Right lobe of liver (tissue), 6 donors: ENCODE data around the gene C16orf86. TPM values are rescaled to one million over a fixed set of nuclear protein-coding genes. Genes with fewer than 3 reads are reported as not detected.

Experiments used
- ATAC-seq, 4 donors: fragments of 200-7000 bp; cut with Tn5 transposase; one replicate each; pipeline ENCODE4 v1.9.1; 2020; ENCODE audit warnings: mild to moderate bottlenecking in 4 of 4, moderate library complexity in 4 of 4
- DNase-seq, 3 donors: peaks; one replicate each; pipeline ENCODE4 v3.0.0-alpha.2; 2020
- H3K27ac ChIP-seq, 3 donors: fragments of 200-600 bp; one replicate each; pipeline ENCODE4 v1.8.0; 2022
- H3K27me3 ChIP-seq, 2 donors: fragments of 200-600 bp; one replicate each; pipeline ENCODE4 v1.8.0; 2022
- H3K36me3 ChIP-seq, 4 donors: fragments of 200-600 bp; sonication (generic) in 1 of 4; one replicate each; pipeline versions ENCODE4 v1.5.1 to v1.8.0; 2017 to 2022; ENCODE audit warnings: control low read depth in 1 of 4
- H3K4me1 ChIP-seq, 4 donors: fragments of 200-600 bp; sonication (generic) in 1 of 4; one replicate each; pipeline versions ENCODE4 v1.5.1 to v1.8.0; 2017 to 2022; ENCODE audit warnings: control low read depth in 1 of 4
- H3K4me3 ChIP-seq, 3 donors: fragments of 200-600 bp; one replicate each; pipeline ENCODE4 v1.8.0; 2022
- H3K9me3 ChIP-seq, 4 donors: fragments of 200-600 bp; sonication (generic) in 1 of 4; one replicate each; pipeline versions ENCODE4 v1.5.1 to v1.8.0; 2017 to 2022; ENCODE audit warnings: control low read depth in 1 of 4
- POLR2A ChIP-seq: fragments of 450-650 bp; IDR thresholded peaks from one replicate; pipeline ENCODE4 v1.6.1; 2017; ENCODE audit warnings: antibody characterized with exemption, mild to moderate bottlenecking
- WGBS: methylation state at CpG from one replicate; pipeline ENCODE4 v1.1.6; 2018; ENCODE audit warnings: low coverage, low lambda C conversion rate; ENCODE audit not compliant: insufficient coverage; ENCODE audit errors: missing lambda C conversion rate; 5-methylcytosine and 5-hydroxymethylcytosine counted together
- intact Hi-C, 2 donors: fragments of 100-400 bp; cut with DNase I; formaldehyde crosslinking; loops; one replicate each; pipeline versions ENCODE4 v1.11.2 to v1.14.1; 2022
- total RNA-seq, 6 experiments: library from RNA; depleted of rRNA in 2 of 6; stranded (reverse); fragments of >200 nt in 2 of 6; fragmentation: NEBNext Ultra II Directional in 3 of 6; extraction: Animal tissue kit (Norgen Biotek cat#: 25700) in 3 of 6; gene quantifications; one replicate each; pipeline versions ENCODE4 v1.1.0 to v1.2.4, GENCODE V29; 2016 to 2023
- TF ChIP-seq, protein P1 (sequence below), 4 donors: fragments of 200-600 bp in 3 of 4; fragments of 450-650 bp in 1 of 4; IDR thresholded peaks; one replicate each; pipeline versions ENCODE4 v1.5.1 to v1.8.0; 2016 to 2022; ENCODE audit warnings: antibody characterized with exemption in 4 of 4, mild to moderate bottlenecking in 2 of 4
- donor health status: DM: no; HTN: yes; CAD: no.
- donor health status: DM: no; HTN: no; CAD: no.
- donor health status: DM: no; HTN: no; CAD: no.
- donor health status: DM: no; HTN: yes; CAD: no.
- donor health status: DM: no; HTN: yes; CAD: no.

C16orf86 gene
- total RNA-seq, 6 experiments from 2014 or later, result 1.4 to 4.3 (median 2.5) TPM

GRCh38 chr16:67637625-67638024 lies 29.0 kb upstream of the C16orf86 start:
- ATAC-seq (no peak), DNase-seq (no peak)
- TF ChIP-seq, protein P1, sequence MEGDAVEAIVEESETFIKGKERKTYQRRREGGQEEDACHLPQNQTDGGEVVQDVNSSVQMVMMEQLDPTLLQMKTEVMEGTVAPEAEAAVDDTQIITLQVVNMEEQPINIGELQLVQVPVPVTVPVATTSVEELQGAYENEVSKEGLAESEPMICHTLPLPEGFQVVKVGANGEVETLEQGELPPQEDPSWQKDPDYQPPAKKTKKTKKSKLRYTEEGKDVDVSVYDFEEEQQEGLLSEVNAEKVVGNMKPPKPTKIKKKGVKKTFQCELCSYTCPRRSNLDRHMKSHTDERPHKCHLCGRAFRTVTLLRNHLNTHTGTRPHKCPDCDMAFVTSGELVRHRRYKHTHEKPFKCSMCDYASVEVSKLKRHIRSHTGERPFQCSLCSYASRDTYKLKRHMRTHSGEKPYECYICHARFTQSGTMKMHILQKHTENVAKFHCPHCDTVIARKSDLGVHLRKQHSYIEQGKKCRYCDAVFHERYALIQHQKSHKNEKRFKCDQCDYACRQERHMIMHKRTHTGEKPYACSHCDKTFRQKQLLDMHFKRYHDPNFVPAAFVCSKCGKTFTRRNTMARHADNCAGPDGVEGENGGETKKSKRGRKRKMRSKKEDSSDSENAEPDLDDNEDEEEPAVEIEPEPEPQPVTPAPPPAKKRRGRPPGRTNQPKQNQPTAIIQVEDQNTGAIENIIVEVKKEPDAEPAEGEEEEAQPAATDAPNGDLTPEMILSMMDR (IDR thresholded peaks at IDR 0.05), result no peak
- TF ChIP-seq POLR2A, result no peak
- 95% methylated on average over 9 of the region's 12 CpGs for WGBS
- Histone ChIP-seq H3K9me3 (no peaks in the 10 kb centered on the region), H3K27me3 (no peaks in the 10 kb centered on the region), H3K4me3 (no peak overlapping the region), H3K4me1 (peaks cover 0 to 16% (median 4%) of the 10 kb centered on the region in 4 donors), H3K36me3 (peaks cover 0 to 56% (median 28%) of the 10 kb centered on the region in 4 donors), H3K27ac (no peak overlapping the region)
- intact Hi-C loops, result no loop called here

GRCh38 chr16:67641779-67642708 lies 24.6 kb upstream of the C16orf86 start:
- Histone ChIP-seq H3K9me3 (no peaks in the 10 kb centered on the region), H3K27ac (peak overlapping the region in 1 of 3 donors; percentile 22), H3K4me1 (peaks cover 0 to 18% (median 4%) of the 10 kb centered on the region in 4 donors), H3K4me3 (no peak overlapping the region), H3K36me3 (peaks cover 0 to 22% (median 15%) of the 10 kb centered on the region in 4 donors), H3K27me3 (peaks cover 0 to 4% of the 10 kb centered on the region in 2 donors)
- WGBS, result 41% methylated on average over 7 of the region's 10 CpGs
- ATAC-seq (peak; percentile 88 to 90 (median 88)), DNase-seq (peak; percentile 80 to 90 (median 88))
- TF ChIP-seq POLR2A, result no peak
- TF ChIP-seq, protein P1 (IDR thresholded peaks at IDR 0.05), result peak in 1 of 4 donors; percentile 6
- intact Hi-C loops, result no loop called here

- Histone ChIP-seq H3K9me3 (no peaks in the 10 kb centered on the region), H3K36me3 (peaks cover 0 to 3% (median 0%) of the 10 kb centered on the region in 4 donors), H3K27me3 (peaks cover 0 to 4% of the 10 kb centered on the region in 2 donors), H3K4me1 (peaks cover 0 to 18% (median 4%) of the 10 kb centered on the region in 4 donors), H3K27ac (no peak overlapping the region), H3K4me3 (no peak overlapping the region)
- ATAC-seq (no peak), DNase-seq (no peak)
- TF ChIP-seq, protein P1 (IDR thresholded peaks at IDR 0.05), result no peak
- no peak for TF ChIP-seq POLR2A
- intact Hi-C loops, result no loop called here
- 91% methylated on average over 4 of the region's 9 CpGs for WGBS
Observed at GRCh38 chr16:67644038-67644437, 22.6 kb upstream of the C16orf86 start.

- H3K4me3 ChIP-seq, result peak overlapping the region in 1 of 3 donors; percentile 14
- no peaks in the 10 kb centered on the region for H3K36me3 ChIP-seq
- H3K9me3 ChIP-seq, result no peaks in the 10 kb centered on the region
- DNase-seq (peak in 1 of 3 donors; percentile 37), ATAC-seq (no peak)
- peaks cover 0 to 4% of the 10 kb centered on the region in 2 donors for H3K27me3 ChIP-seq
- intact Hi-C loops, result no loop called here
- peaks cover 0 to 18% (median 4%) of the 10 kb centered on the region in 4 donors for H3K4me1 ChIP-seq
- no peak overlapping the region for H3K27ac ChIP-seq
- WGBS, result 51% methylated on average over 2 of the region's 15 CpGs
- TF ChIP-seq, protein P1 (IDR thresholded peaks at IDR 0.05), result no peak
- no peak for TF ChIP-seq POLR2A
Observed at GRCh38 chr16:67645397-67646121, 21.1 kb upstream of the C16orf86 start.
